ENCODE results near the gene ZNF641.
"Not testable (repeated sequence)": the region's sequence is repeated elsewhere in the genome, so short reads cannot be mapped to it uniquely, and the experiment has no call there.

The ZNF641 gene

GRCh38 chr12:48333680-48334079 lies 17.0 kb downstream of the ZNF641 start:
- DNase-seq, result not testable (repeated sequence)

GRCh38 chr12:48331399-48331798 lies 19.3 kb downstream of the ZNF641 start:
- DNase-seq, result no peak

- no peak for DNase-seq
Observed at GRCh38 chr12:48329199-48329939, 21.4 kb downstream of the ZNF641 start.

GRCh38 chr12:48316491-48316890 lies 34.2 kb downstream of the ZNF641 start:
- DNase-seq, result no peak

GRCh38 chr12:48311313-48311712 lies 39.4 kb downstream of the ZNF641 start:
- DNase-seq, result no peak

- no peak for DNase-seq
Observed at GRCh38 chr12:48307269-48307668, 43.5 kb downstream of the ZNF641 start.

- no peak for DNase-seq
Observed at GRCh38 chr12:48305190-48305589, 45.5 kb downstream of the ZNF641 start.

- DNase-seq, result no peak
Observed at GRCh38 chr12:48302161-48302911, 48.4 kb downstream of the ZNF641 start.

GRCh38 chr12:48300774-48301173 lies 49.9 kb downstream of the ZNF641 start:
- no peak for DNase-seq

- DNase-seq, result peak; percentile 61
Observed at GRCh38 chr12:48296586-48297282, 54.0 kb downstream of the ZNF641 start.

GRCh38 chr12:48292040-48292439 lies 58.7 kb downstream of the ZNF641 start:
- no peak for DNase-seq

GRCh38 chr12:48291511-48291910 lies 59.2 kb downstream of the ZNF641 start:
- no peak for DNase-seq

- DNase-seq, result no peak
Observed at GRCh38 chr12:48288387-48289268, 62.1 kb downstream of the ZNF641 start.

All from stimulated activated CD4-positive, alpha-beta T cell treated with anti-CD3 and anti-CD28 coated beads, Interleukin-1b, Interleukin-23, amount 100 ng/mL, for 48 hours (primary cell).